UCSD-AML1 (cell line): ENCODE data around the gene TK2.
"Not testable (repeated sequence)": the region's sequence is repeated elsewhere in the genome, so short reads cannot be mapped to it uniquely, and the experiment has no call there.

Experiments
- DNase-seq: peaks from one replicate; lab custom pipeline; 2025; ENCODE audit not compliant: unreplicated experiment; lab: John Stamatoyannopoulos, UW

The TK2 gene

DNA sequence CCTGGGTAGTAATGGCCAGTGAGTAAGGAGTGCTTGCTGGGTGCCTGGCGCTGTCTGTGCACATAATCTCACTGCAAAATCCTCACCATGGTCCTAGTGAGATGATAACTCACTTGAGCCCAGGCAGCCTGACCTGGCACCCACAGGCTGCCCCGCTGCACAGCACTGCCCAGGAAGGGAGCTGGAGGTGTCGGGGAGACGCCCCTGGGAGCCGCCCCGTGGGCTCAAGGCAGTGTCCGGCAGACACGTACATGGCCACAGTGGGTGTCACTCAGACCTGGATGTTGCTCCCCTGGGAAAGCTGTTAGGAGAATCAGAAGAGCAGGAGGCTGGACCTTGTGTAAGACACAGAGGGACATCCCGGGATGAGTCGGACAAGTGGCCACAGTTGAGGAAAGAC is 78.7 kb downstream of the TK2 start:
- no peak for DNase-seq

DNA sequence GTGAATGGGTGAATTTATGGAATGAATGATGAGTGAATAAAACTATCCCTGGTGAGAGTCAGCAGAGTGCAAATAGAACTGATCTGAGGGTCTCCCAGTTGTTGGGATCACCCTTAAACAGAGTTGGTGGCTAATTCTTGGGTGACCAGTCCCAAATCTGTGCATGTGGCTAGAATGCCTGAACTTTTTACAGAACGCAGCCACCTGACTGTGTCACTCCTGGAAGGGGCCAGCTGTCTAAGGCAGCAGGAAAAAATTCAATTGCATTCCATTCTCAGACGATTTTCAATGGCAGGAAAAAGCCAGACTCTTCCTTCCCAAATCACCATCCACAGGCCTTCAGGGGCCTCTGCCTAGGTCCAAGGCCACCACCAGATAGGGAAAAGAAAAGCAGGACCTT is 79.4 kb downstream of the TK2 start:
- DNase-seq: no peak

DNA sequence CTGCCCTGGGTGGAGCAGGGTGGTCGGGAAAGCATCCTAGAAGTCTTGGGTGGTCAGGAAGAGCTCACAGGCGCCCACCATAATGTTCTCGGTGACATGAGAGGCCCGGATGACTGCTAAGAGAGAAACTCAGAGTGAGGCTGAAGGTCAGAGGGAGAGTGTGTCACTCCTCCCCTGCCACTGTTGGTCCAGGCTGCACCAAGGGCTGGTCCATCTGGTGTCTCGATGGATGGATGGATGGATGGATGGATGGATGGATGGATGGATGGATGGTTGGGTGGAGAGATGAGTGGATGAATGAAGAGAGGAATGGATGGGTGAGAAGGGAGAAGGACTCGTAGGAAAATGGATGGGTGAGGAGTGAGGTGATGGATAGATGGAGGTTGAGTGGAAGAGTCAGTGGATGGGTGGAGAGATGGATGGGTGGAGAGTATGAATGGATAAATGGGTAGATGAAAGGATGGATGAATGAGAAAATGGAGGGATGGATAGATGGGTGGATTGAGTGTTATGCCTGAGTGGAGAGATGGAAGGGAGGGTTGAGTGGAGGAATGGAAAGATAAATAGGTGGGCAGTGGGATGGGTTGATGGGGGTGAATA is 79.9 kb downstream of the TK2 start:
- no peak for DNase-seq

DNA sequence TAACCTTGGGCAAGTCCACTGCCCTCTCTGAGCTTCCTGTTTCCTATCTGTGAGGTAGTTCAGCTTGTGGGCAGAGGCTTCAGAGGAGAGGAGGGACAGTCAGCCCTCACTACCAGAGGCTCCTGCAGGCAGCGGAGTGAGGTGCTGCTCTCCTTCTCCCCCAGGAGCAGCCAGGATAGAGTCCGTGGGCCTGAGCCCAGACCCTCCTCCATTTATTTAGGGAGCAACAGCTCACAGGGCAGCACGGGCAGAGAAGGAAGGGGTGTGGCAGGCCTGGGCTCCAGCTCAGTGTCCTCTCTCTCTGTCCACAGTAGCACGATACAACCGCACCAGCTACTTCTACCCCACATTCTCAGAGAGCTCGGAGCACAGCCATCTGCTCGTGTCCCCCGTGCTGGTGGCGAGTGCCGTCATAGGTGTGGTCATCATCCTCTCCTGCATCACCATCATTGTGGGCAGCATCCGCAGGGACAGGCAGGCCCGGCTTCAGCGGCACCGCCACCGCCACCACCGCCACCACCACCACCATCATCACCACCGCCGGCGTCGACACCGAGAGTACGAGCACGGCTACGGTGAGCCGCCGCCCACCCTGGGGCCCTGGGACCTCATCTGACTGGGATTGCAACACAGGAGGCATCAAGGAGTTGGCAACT is 80.5 kb downstream of the TK2 start:
- no peak for DNase-seq

DNA sequence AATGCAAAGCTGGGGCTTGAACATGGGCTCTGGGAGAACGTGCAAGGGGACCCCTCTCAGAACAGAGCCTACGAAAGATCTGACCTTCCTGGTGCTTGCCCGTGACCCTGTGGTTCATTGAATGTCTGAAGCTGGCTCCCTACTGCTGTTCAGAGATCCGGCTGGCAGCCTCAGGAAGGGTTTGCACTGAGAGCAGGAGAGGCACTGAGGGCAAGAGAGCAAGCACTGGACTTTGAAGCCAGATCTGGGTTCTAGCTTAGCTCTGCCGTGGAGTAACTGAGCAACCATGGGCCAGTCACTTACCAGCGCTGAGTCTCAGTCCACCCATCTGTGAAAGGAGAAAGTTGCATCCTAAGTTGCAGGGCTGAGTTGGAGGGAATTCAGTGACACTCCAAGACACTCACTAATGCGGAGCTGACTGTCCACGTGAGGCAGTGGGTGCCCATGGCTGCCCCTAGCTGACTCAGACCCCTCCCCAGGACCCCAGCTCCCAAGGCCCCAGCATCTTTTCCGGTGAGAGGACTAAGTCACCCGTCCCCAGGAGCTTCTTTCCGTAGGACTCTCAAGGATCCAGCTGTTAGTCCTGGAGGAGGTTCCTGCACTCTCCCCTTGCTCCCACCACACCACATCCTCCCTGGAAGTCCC is 81.5 kb downstream of the TK2 start:
- no peak for DNase-seq

DNA sequence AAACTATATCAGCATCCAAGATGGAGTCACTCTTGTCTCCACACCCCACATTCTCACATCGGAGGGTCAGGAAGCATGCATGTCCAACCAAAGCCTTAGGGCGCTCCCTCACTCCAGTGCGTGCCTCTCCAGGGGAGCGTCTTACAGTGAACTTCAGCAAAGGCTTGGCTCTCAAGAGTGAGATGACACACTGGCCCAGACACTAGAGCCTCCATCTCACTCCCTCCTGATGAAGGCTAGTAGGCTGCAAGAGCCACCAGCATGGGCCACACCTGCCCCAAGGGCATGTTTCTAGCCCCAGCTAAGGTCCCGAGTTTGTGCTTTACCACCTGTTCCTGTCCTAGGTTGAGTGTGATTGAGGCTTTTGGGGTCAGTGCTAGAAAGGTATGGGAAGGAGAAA is 82.3 kb downstream of the TK2 start:
- DNase-seq: no peak

DNA sequence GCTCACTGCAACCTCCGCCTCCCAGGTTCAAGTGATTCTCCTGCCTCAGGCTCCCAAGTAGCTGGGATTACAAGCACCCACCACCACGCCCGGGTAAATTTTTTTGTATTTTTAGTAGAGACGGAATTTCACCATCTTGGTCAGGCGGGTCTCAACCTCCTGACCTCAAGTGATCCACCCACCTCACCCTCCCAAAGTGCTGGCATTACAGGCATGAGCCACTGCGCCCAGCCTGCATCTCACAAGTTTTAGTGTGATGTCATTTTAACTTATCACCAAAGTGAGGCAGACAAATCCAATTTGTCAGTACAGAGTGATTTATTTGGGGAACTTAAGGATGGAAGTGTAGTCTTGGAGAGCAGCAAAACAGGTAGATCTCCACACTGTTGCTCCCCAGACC is 83.3 kb downstream of the TK2 start:
- DNase-seq: not testable (repeated sequence)

DNA sequence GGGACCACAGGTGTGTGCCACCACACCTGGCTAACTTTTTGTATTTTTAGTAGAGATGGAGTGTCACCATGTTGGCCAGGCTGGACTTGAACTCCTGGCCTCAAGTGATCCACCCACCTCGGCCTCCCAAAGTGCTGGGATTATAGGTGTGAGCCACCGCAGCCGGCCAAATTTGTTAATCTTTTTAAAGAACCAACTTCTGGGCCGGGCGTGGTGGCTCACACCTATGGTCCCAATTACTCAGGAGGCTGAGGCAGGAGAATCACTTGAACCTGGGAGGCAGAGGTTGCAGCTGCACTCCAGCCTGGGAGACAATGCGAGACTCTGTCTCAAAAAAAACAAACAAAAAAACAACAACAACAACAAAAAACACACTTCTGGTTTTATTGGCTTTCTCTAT is 84.0 kb downstream of the TK2 start:
- DNase-seq: not testable (repeated sequence)

DNA sequence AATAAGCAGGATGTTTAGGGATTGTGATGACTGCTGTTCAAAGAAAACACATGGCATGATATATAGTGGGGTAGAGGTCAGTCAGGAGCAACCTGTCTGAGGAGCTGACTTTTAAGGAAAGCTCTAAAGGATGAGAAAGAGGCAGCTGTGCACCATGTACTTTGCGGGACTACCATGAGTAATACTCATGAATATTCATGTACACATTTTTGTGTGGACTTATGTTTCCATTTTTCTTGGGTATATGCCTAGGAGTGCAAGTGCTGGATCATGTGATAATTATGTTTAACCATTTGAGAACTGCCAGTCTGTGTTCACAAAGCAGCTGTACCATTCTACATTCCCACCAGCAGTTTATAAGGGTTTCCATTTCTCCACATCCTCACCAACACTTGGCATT is 87.0 kb downstream of the TK2 start:
- DNase-seq: no peak

DNA sequence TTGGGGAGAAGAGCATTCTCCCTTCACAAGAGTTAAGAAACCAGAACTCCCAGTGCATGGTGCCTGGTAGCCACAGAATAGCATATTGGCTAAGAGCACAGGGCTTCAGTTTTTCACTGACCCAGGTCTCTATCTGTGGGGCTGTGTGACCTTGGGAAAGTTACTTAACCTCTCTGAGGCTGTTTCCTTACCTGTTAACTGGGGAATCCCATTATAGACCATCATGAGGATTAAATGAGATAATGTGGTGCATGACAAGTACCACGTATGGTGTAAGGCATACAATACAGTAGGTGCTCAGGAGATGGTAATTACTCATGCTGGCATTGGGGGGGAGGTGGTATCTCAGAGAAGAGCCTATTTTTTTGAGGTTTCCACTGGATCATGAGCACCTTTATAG is 89.2 kb downstream of the TK2 start:
- DNase-seq: no peak

DNA sequence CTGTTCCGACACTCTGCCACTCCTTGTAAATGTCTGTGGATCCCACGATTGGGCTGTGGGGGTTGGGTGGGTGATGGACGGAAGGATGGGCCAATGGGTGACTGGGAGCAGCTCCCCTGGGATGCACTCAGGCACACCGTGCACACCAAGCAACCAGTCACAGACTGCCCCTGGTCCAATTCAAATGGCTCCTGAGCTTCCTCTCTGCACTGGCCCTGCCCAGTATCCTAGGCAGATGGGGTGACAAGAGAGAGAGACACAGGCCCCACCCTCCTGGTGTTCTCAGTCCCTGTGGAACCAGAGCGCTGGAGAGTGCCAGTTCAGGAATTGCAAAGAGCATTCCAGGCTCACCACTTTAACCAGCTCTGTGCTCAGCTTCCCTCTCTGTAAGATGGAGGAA is 90.0 kb downstream of the TK2 start:
- DNase-seq: no peak

DNA sequence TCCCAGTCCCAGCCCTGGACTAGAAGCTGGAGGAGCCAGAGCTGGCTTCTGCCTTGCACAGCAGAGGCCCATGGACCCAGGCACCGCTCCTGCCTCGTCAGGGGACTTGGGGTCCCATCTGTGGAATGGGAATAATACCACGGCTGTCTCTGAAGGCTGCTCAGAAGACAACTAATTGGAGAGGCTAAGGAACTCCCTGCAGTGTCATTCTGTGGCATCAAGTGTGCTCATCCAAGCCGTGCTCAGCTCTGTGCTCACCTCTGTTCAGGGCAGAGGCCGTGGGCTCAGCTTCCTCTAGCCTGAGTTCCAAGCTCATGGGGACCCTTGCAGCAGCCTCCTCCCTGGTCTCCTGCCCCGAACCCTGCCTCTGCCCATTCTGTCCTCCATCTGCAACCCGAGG is 91.1 kb downstream of the TK2 start:
- DNase-seq: no peak

DNA sequence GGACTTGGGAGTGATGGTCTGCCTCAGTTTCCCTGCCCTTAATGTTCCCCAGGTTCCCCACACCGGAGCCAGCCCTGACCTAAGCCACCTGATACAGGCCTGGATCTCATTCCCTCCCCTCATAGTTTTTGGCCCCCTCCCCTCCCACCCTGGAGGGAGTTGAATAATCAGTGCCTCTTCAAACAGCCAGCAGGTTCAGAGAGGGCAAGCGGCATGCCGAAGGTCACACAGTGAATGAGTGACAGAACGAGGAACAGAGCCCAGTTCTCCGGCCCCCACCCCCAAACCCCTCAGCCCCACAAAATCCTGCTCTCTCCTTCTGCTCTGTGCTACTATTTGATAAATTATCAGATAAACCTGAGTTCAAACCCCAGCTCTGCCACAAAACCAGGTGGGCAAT is 91.6 kb downstream of the TK2 start:
- DNase-seq: no peak
